NCI-H2171 (cell line): ENCODE results near the gene OPRD1.

Experiments
- DNase-seq: peaks from one replicate; lab custom pipeline; 2025; lab: John Stamatoyannopoulos, UW

The OPRD1 gene

DNA sequence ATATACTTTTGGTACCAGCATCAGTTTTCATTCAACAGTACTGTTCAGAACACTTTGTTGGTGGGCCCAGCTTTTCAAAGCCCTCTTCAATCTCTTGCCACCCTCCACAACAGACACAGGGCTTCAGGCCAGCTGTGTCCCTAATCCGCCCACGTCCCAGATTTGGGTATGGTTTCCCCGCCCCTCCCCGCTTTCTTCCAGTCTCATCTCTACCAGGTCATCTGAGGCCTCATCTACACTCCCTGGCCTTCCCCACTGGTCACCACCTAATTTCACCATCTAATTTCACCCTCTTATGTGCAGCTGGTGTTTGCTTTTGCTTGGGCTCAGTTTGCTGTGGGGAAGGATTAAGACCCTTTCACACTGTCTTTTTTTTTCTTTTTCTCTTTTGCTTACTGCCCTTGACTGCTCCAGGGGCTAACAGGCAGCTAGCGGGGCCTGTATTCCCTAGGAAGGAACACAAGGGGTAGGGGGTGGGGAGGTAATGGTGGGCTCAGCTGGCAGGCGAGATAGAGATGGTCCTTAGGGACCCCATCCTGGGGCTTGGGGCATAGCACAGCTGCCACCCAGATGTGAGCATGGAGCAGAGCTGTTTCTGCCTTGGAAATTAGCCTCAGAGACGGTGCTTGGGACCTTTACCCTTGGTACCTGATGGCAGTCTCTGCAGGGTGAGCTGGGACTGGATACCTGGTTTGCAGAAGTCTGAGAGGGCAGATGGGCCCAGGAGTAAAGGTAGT, 98.6 kb downstream of the OPRD1 start:
- DNase-seq, result peak; percentile 68

DNA sequence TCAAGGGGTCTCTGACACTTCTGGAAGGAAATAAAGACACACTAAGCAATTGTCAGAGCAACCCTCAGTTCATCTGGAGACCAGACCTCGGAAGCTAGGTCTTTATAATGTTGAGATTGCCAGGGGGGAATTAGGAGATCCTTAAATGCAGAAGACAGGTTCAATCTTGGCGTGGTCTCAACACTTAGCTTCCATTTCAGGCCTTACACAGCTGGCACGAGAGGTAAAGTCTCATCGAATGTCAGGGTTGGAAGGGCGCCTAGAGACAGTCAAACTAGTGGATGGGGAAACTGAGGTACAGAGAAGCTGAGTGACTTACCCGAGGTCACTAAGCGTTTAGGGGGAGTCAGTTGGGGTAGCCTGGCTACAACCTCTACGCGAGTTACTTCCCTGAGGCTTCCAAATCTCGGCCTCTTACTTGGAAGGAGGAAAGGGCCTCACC, 101.8 kb downstream of the OPRD1 start:
- no peak for DNase-seq

DNA sequence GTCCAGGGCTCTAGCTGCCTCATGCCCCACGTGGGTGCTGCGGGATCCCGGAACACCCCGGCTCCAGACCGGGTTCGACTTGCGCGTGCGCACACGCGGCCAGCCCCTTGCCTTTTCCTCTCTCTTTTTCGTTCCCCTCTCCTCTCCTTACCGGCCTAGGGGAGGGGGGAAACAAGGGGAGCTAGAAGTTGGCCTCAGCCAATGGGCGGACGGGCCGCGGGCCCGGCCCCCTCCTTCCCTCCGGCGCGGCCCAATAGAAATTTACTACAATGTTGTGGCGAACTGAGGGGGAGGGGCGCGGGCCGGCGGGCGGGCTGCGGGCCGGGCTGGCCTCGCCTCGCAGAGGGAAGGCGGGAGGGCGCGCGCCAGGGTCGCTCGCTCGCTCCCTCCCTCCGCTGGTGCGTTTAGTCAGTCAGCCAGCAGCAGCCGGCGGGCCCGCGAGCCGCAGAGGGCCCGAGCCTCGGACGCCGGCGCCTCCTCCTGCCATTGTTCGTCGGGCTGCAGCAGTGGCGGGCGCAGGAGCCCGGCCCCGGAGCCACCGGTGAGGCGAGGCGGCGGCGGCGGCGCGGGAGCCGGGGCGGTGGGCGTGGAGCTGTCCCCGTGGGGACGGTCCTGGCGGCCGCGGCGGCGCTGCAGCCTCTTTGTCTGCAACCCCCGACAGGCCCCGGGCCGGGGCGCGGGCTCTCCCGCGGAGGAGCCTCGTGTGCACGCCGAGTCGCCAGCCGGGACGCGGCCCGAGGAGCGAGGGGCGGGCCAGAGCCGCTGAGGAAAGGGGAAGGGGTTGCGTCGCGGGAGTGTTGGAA, 102.5 kb downstream of the OPRD1 start, which contains the start of gene EPB41:
TSS of gene EPB41 (plus strand) at position 342 of the 803 bp plus-strand sequence. CDS start 72,869 bp downstream, outside the sequence.
- peak; percentile 96 for DNase-seq

DNA sequence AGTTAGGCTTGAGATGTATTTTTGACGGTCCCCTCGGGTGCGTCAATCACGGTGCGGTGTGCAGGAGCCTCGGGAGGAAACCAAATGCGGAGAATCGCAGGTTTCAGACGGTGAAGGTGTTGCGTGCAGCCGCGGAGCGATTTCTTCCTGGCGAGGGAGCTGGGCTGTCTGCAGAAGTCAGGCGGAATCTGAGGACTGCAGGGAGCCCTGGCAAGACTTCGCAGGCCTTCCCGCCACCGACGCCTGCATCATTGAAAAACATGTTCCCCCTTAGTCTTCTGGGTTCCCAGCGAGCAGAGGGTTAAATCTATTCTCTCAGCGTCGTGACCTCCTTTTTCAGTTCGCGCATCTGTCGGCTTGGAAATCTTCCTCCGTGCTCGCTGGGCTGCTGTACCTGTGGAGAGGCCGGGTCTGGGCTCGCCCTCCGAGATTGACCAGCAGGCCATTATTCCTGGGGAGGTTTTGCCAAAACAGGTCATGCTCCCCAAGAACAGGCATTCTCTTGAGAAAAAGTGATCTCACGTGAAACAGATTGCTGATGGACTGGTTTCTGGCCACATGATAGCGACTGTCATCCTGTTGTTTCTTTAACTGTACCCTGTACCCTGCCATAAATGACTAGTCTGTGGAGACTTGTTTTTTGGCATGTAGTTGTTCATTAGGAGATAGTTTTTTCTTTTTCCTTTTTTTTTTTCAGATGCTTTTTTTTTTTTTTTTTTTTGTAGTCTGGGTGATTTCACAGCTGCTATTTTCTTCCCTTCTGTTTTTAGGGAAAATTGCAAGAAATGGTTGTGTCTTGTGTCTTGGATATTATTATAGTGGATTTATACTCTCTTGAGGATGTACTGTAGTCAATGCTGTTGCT, 103.3 kb downstream of the OPRD1 start:
- DNase-seq, result peak; percentile 66

DNA sequence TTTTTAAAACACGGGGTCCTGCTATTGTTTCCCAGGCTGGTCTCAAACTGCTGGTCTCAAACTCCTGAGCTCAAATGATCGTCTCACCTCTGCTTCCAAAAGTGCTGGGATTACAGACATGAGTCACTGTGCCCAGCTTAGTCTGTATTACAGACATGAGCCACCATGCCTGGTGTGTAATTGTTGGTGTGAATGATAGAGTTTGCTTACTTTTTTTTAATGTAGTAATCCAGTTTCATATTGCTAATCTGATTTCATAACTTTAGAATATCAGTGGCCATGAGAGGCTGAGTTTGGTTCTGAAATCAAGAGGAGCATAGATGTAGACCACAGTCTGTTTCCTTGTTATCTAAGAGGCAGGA, 105.8 kb downstream of the OPRD1 start:
- no peak for DNase-seq
